DOHH2 (cell line): ENCODE measurements around the gene CTIF.

ENCODE experiments used
- H3F3A ChIP-seq: fragments of 200-600 bp; sonication (generic), shearing (Covaris generic); 2 replicates; pipeline ENCODE4 v1.6.0; 2016; ENCODE audit warnings: antibody characterized with exemption, mild to moderate bottlenecking; ENCODE audit not compliant: control insufficient read depth, insufficient read depth
- H3K27ac ChIP-seq: fragments of 200-600 bp; sonication (generic); 2 replicates; pipeline ENCODE4 v1.5.1; 2014; ENCODE audit warnings: low read depth, mild to moderate bottlenecking, low read length, moderate library complexity
- H3K27me3 ChIP-seq: fragments of 200-600 bp; sonication (generic); 2 replicates; pipeline ENCODE4 v1.6.1; 2014; ENCODE audit warnings: mild to moderate bottlenecking, low read length, mixed read lengths; ENCODE audit not compliant: control insufficient read depth
- H3K36me3 ChIP-seq: fragments of 200-600 bp; sonication (generic); 2 replicates; pipeline ENCODE4 v1.6.1; 2014; ENCODE audit warnings: mild to moderate bottlenecking, low read length, moderate library complexity, mixed read lengths; ENCODE audit not compliant: control insufficient read depth
- H3K4me1 ChIP-seq: fragments of 200-600 bp; sonication (generic); 2 replicates; pipeline ENCODE4 v1.6.1; 2014; ENCODE audit warnings: mild to moderate bottlenecking, low read length, mixed read lengths; ENCODE audit not compliant: control insufficient read depth
- H3K4me2 ChIP-seq: fragments of 200-600 bp; sonication (generic); 2 replicates; pipeline ENCODE4 v1.6.0; 2014; ENCODE audit warnings: mild to moderate bottlenecking, low read length, moderate library complexity
- H3K4me3 ChIP-seq: fragments of 200-600 bp; sonication (generic); 2 replicates; pipeline ENCODE4 v1.5.1; 2014; ENCODE audit warnings: mild to moderate bottlenecking, low read length, mixed read lengths
- H3K79me2 ChIP-seq: fragments of 200-600 bp; sonication (generic); 2 replicates; pipeline ENCODE4 v1.6.1; 2014; ENCODE audit warnings: mild to moderate bottlenecking, low read length, mixed read lengths; ENCODE audit not compliant: control insufficient read depth
- H3K9me2 ChIP-seq: fragments of 200-600 bp; sonication (generic); replicated peaks from 2 replicates; pipeline ENCODE4 v1.6.1; 2014; ENCODE audit warnings: mild to moderate bottlenecking, low read length, mixed read lengths; ENCODE audit not compliant: control insufficient read depth
- H3K9me3 ChIP-seq: fragments of 200-600 bp; sonication (generic); 2 replicates; pipeline ENCODE4 v1.6.1; 2014; ENCODE audit warnings: antibody characterized with exemption, low read length, mixed read lengths; ENCODE audit not compliant: control insufficient read depth, insufficient read depth
- H4K20me1 ChIP-seq: fragments of 200-600 bp; sonication (generic); 2 replicates; pipeline ENCODE4 v1.6.0; 2014; ENCODE audit warnings: low read depth, mild to moderate bottlenecking, antibody characterized with exemption, low read length, moderate library complexity; ENCODE audit not compliant: control insufficient read depth, insufficient read depth
- CTCF ChIP-seq: fragments of 200-600 bp; sonication (generic); IDR thresholded peaks from one replicate; pipeline ENCODE4 v1.5.1; 2014; ENCODE audit warnings: antibody characterized with exemption, mild to moderate bottlenecking, low read depth, low read length; ENCODE audit not compliant: poor library complexity, severe bottlenecking
- EZH2phosphoT487 ChIP-seq: fragments of 200-600 bp; sonication (generic); IDR thresholded peaks from 2 replicates; pipeline ENCODE4 v1.6.1; 2017; ENCODE audit warnings: borderline replicate concordance, mild to moderate bottlenecking, antibody characterized with exemption, low read length, moderate library complexity, mixed read lengths

The CTIF gene

GRCh38 chr18:48544661-48545415, 6.0 kb downstream of the CTIF start:
- peaks cover 16% of the 10 kb centered on the region for H3K4me1 ChIP-seq
- H4K20me1 ChIP-seq, result no peaks in the 10 kb centered on the region
- TF ChIP-seq CTCF, result no peak
- TF ChIP-seq EZH2phosphoT487, result no peak
- no peak overlapping the region for H3K4me2 ChIP-seq
- H3K27me3 ChIP-seq, result peaks cover 28% of the 10 kb centered on the region
- H3K79me2 ChIP-seq, result no peaks in the 10 kb centered on the region
- no peaks in the 10 kb centered on the region for H3K36me3 ChIP-seq
- H3K27ac ChIP-seq, result no peak overlapping the region
- H3F3A ChIP-seq, result no peaks in the 10 kb centered on the region
- H3K4me3 ChIP-seq, result no peak overlapping the region
- H3K9me2 ChIP-seq, result no peaks in the 10 kb centered on the region
- no peaks in the 10 kb centered on the region for H3K9me3 ChIP-seq

DNA sequence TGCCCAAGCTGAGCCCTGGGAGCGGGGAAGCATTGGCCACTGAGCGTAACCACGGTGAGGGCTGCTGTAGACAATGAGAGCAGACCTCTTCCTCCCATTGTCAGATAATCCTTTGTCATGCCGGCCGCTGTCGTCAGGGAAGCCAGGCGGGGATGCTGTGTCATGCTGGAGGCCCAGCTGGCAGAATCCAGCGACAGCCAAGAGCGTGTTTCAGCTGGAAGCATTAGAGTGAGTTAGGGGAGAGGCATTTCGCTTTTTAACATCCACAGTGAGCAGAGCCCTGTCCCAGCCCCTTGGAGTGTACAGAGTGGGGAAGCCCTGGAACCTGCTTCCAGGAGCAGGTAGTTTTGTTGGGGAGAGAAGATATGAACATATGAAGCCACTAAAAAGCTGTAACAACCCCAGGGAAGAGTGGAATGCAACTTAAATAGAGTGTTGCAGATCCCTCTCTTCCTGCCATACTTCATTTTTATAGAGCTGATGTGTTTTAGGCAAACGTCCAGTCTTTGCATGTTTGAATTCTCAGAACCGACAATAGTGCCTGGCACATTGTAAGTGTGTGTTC, 7.0 kb downstream of the CTIF start:
- H3K36me3 ChIP-seq, result no peaks in the 10 kb centered on the region
- no peaks in the 10 kb centered on the region for H3K9me2 ChIP-seq
- H3K4me3 ChIP-seq, result no peak overlapping the region
- no peaks in the 10 kb centered on the region for H3K9me3 ChIP-seq
- H4K20me1 ChIP-seq, result no peaks in the 10 kb centered on the region
- H3K27ac ChIP-seq, result no peak overlapping the region
- TF ChIP-seq EZH2phosphoT487 (no peak), CTCF (no peak)
- peaks cover 20% of the 10 kb centered on the region for H3K27me3 ChIP-seq
- peaks cover 9% of the 10 kb centered on the region; the same call in 1 of the 2 replicates for H3K4me1 ChIP-seq
- H3F3A ChIP-seq, result no peaks in the 10 kb centered on the region
- no peak overlapping the region for H3K4me2 ChIP-seq
- H3K79me2 ChIP-seq, result no peaks in the 10 kb centered on the region

DNA sequence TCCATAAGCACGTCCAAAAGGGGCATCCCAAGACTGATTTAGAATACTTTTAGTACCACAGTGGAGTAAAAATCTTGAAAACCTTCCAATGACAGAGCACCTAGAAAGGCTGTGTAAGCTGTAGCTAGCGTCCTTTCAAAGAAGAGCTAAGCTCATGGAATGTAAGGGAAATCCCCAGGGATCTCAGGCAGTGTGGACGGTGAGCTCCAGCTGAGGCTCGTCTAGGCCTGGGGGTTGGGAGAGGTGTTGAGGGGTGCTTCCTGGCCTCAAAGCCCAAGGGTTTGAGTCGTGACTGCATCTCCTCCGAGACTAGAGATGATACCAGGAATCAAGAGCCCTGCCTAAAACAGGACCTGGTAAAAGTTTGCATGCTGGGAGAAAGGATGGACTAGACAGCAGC, 7.6 kb downstream of the CTIF start:
- H3K36me3 ChIP-seq, result no peaks in the 10 kb centered on the region
- no peak overlapping the region for H3K4me2 ChIP-seq
- no peaks in the 10 kb centered on the region for H3K79me2 ChIP-seq
- H3K4me3 ChIP-seq, result no peak overlapping the region
- no peaks in the 10 kb centered on the region for H3K9me2 ChIP-seq
- no peaks in the 10 kb centered on the region for H3F3A ChIP-seq
- peaks cover 7% of the 10 kb centered on the region; the same call in 1 of the 2 replicates for H3K4me1 ChIP-seq
- TF ChIP-seq CTCF (no peak), EZH2phosphoT487 (no peak)
- peaks cover 14% of the 10 kb centered on the region for H3K27me3 ChIP-seq
- H4K20me1 ChIP-seq, result no peaks in the 10 kb centered on the region
- no peak overlapping the region for H3K27ac ChIP-seq
- no peaks in the 10 kb centered on the region for H3K9me3 ChIP-seq
